Measurements from ENCODE around the gene HTATSF1. TPM values are rescaled to one million over a fixed set of nuclear protein-coding genes. Genes with fewer than 3 reads are reported as not detected.

The HTATSF1 gene
- total RNA-seq, 4 donors from 2014 or later = 37.5 to 53.1 (median 44.1) TPM

- H3K4me3 ChIP-seq = no peak overlapping the region
- DNase-seq (ENCODE audit: low spot score in 2 of 2) = peak; percentile 14 to 57
These were observed 28.6 kb downstream of the HTATSF1 start for GRCh38 chrX:136525738-136526606.

GRCh38 chrX:136528645-136529315 is 31.4 kb downstream of the HTATSF1 start:
- WGBS, 2 donors = 71 to 78% methylated on average over 8 of the region's 8 CpGs
- no peak overlapping the region for H3K27ac ChIP-seq
- H3K4me3 ChIP-seq = no peak overlapping the region
- no peaks in the 10 kb centered on the region for H3K9me3 ChIP-seq
- no peaks in the 10 kb centered on the region for H3K36me3 ChIP-seq
- no peak for TF ChIP-seq CTCF (IDR thresholded peaks at IDR 0.05)
- TF ChIP-seq EP300 (IDR thresholded peaks at IDR 0.05) = no peak
- TF ChIP-seq POLR2A (IDR thresholded peaks at IDR 0.05) = no peak
- H3K27me3 ChIP-seq = peaks cover 0 to 7% of the 10 kb centered on the region in 2 donors
- DNase-seq (ENCODE audit: low spot score in 2 of 2) = no peak
- H3K4me1 ChIP-seq = peaks cover 0 to 12% (median 0%) of the 10 kb centered on the region in 4 donors

More at GRCh38 chrX:136525738-136526606, 28.6 kb downstream of the HTATSF1 start:
- Histone ChIP-seq H3K27me3 (no peaks in the 10 kb centered on the region), H3K27ac (peak overlapping the region in 1 of 4 donors; percentile 50), H3K9me3 (no peaks in the 10 kb centered on the region), H3K4me1 (peaks cover 0 to 12% (median 0%) of the 10 kb centered on the region in 4 donors), H3K36me3 (no peaks in the 10 kb centered on the region)
- WGBS, 2 donors = 14 to 37% methylated on average over 2 of the region's 2 CpGs
- no peak for TF ChIP-seq POLR2A (IDR thresholded peaks at IDR 0.05)
- TF ChIP-seq CTCF (IDR thresholded peaks at IDR 0.05) = no peak
- no peak for TF ChIP-seq EP300 (IDR thresholded peaks at IDR 0.05)

- TF ChIP-seq EP300 (IDR thresholded peaks at IDR 0.05) = no peak
- no peak for TF ChIP-seq POLR2A (IDR thresholded peaks at IDR 0.05)
- TF ChIP-seq CTCF (IDR thresholded peaks at IDR 0.05) = no peak
- peaks cover 0 to 7% of the 10 kb centered on the region in 2 donors for H3K27me3 ChIP-seq
- peaks cover 0 to 12% (median 0%) of the 10 kb centered on the region in 4 donors for H3K4me1 ChIP-seq
- no peaks in the 10 kb centered on the region for H3K36me3 ChIP-seq
- H3K27ac ChIP-seq = no peak overlapping the region
- DNase-seq (ENCODE audit: low spot score in 2 of 2) = no peak
- no peaks in the 10 kb centered on the region for H3K9me3 ChIP-seq
- no peak overlapping the region for H3K4me3 ChIP-seq
- 65 to 69% methylated on average over 2 of the region's 2 CpGs for WGBS, 2 donors
These were observed 32.4 kb downstream of the HTATSF1 start for GRCh38 chrX:136529795-136530194.

GRCh38 chrX:136531951-136532350 is 34.6 kb downstream of the HTATSF1 start, which contains the start of gene VGLL1:
Gene VGLL1 (plus strand): TSS chrX:136532215. CDS start chrX:136536021, 3,806 bp downstream.
- 84 to 100% methylated on average over 3 of the region's 3 CpGs for WGBS, 2 donors
- TF ChIP-seq CTCF (IDR thresholded peaks at IDR 0.05) (no peak), EP300 (IDR thresholded peaks at IDR 0.05) (no peak)
- Histone ChIP-seq H3K27ac (no peak within 1 kb of the TSS), H3K36me3 (no peaks in the 10 kb centered on the region), H3K4me1 (no peaks in the 10 kb centered on the region), H3K27me3 (peaks cover 0 to 7% of the 10 kb centered on the region in 2 donors), H3K9me3 (no peaks in the 10 kb centered on the region), H3K4me3 (no peak within 1 kb of the TSS)
- no peak for DNase-seq (ENCODE audit: low spot score in 2 of 2)

GRCh38 chrX:136534131-136534530 is 36.7 kb downstream of the HTATSF1 start:
- Histone ChIP-seq H3K9me3 (no peaks in the 10 kb centered on the region), H3K4me3 (no peak overlapping the region), H3K27ac (no peak overlapping the region), H3K27me3 (peaks cover 0 to 7% of the 10 kb centered on the region in 2 donors), H3K4me1 (no peaks in the 10 kb centered on the region), H3K36me3 (no peaks in the 10 kb centered on the region)
- WGBS, 2 donors = 83 to 92% methylated on average over 2 of the region's 2 CpGs
- no peak for DNase-seq (ENCODE audit: low spot score in 2 of 2)
- TF ChIP-seq POLR2A (IDR thresholded peaks at IDR 0.05) = no peak
- TF ChIP-seq CTCF (IDR thresholded peaks at IDR 0.05) = no peak
- no peak for TF ChIP-seq EP300 (IDR thresholded peaks at IDR 0.05)

Measured in tibial nerve (tissue), 4 donors.